Ramos (cell line): ENCODE data around the gene C4orf51.

ENCODE experiments used
- in situ Hi-C: fragments of 300-500 bp; cut with MboI; formaldehyde crosslinking; loops from one replicate; pipeline ENCODE4 v1.14.3; 2022; ENCODE audit warnings: low sequenced_read_pairs; ENCODE audit not compliant: unreplicated experiment

C4orf51 gene

DNA sequence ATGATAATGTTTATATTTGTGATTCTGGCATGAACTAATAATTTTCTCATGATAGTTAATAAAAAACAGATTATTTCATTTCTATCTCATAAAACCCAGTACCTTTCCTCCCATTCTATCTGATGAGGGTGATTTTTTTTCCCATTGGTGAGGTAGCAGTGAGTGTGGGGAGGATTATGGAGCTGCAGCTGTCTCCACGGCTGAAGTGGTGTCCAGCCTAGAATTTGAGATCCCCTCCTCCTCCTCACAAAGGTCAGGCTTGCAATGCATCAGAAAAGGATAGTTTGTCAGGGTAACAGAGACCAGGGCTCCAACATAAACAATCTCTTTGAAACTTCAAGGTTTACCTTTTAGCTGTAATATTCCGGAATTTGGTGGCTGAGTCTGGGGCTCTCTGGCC, 60.9 kb downstream of the C4orf51 start:
- in situ Hi-C loops = no loop called here

DNA sequence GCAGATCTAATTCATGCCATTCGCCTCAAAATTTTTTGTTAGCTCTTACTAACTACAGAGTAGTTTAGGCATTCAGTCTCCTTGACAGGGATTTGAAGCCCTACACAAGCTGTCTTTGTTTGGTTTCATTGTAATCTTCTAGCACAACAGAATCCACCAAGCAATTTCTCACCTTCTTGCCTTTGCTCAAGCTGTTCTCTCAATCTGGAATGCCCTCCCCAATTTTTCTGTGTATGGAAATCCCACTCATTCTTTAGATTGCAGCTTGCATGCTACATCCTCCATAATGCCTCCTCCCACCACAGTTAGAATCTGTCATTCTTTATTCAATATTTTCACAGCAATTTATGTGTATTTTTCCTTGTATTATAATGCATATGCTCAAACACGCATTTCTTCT, 63.7 kb downstream of the C4orf51 start:
- in situ Hi-C loops = no loop called here

DNA sequence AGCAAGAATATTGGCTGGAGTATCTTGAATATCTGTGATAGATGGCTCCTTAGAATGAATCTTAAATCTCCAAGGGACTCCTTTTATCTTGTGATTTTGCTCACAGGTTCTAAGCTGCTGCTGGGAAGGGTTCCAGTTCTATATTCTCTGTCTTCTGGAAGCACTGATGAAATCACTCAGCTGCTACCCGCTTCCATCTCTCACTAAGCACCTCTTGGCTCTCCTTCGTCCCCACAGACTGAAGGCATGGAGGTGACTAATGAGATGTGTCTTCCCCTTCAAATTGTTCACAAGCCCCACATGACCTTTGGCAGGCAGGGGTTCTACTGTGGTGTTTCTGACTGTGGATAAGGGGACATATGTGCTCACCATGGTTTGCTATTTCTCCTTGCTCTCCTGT, 75.9 kb downstream of the C4orf51 start:
- in situ Hi-C loops = no loop called here

GRCh38 chr4:145756244-145756643, 76.3 kb downstream of the C4orf51 start:
- in situ Hi-C loops = no loop called here

DNA sequence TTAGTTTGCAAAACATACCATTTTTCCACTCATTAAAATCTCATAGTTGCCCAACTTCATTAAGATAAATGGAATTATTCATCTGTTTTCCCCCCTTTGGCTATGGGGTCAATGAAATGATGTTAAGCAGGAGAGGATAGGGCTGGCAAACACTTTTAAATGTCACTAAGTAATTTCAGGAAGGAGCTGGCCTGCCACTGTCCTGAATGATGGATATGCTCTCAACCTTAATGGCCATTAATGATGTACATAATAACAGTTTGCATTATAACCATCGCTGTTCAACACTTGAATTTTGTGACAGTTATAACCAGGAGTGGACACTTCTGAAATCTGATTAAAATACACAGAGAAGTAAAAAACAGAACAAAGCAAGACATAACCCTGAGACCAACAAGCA, 77.2 kb downstream of the C4orf51 start:
- in situ Hi-C loops = no loop called here

- in situ Hi-C loops = no loop called here
Measured at GRCh38 chr4:145760176-145760575, 80.2 kb downstream of the C4orf51 start.

DNA sequence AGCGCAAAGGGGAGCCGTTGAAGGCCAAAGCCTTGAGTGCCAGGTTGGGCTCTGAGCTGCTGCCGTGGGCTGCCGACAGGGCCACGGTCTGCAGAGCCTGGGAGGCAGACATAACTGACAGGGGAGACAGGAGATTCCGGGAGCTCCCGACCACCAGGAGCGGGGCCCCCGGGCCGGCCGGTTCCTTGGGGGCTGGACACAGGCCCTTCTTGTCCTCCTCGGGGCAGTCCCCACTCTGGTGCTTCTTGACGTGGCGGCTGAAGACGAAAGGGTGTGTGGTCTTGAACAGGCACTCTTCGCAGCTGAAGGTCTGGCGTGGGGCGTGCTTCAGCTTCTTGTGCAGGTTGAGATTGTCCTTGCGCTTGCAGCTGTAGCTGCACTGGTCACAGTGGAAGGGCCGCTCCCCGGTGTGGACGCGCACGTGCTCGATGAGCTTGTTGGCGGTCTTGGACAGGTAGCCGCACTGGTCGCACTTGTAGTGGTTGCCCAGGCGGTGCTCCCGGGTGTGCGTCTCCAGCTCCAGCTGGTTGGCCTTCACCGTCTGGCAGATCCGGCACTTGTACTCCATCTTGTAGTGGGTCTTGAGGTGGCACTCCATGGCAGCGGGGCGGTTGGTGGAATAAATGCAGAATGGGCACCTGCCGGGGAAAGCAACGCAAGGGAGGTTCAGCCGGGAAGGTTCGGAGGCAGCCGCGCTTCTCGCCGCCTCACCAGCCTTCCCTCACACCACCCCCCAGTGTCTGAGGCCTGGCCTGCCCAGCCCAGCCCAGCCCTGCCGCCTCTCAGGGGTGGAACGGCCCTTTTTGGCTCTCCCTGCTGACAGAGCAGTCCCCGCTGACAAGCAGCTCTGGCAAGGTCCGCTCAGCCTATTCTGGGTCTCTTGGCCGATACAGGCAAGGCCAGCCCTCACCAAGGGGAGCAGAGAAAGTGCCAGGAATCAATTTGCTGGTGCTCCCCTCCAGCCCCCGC, 81.3 kb downstream of the C4orf51 start:
- in situ Hi-C loops = no loop called here

- in situ Hi-C loops = no loop called here
Measured at GRCh38 chr4:145762719-145763118, 82.8 kb downstream of the C4orf51 start.

DNA sequence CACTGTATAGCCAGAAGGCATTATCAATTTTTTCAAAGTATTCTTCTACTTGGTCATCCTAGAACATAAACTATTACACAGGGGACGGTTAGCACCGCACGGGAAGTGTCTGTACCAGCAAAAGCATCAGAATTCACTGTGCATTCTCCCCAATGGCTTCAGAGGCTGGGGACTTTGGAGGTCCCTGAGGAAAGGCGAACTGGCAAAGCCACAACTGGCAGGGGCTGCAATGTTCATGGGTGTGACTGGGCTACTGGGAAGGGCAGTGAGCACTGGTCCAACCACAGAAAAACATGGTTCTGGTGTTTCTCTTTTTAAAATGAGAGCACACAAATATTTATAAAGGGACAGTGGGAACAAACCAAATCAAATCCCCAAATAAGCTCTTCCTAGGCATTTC, 83.5 kb downstream of the C4orf51 start:
- in situ Hi-C loops = no loop called here

DNA sequence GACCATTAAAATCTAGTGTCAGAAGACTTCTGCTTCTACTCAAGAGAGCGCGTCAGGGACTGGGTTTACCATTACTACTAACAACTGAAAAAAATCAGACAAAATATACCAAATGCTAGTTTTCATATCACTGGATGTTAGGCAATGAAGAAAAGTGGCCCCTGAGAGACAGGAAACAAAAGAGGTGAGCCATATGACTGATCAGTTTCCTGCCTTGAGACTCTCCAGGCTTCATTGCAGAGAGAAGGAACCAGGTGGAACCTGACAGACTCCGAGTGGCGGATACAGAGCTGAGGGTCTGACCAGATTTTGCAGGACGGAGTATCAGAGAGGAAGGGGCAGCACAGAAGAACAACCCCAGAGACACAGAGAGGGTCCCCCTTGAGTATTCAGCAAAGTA, 86.3 kb downstream of the C4orf51 start:
- in situ Hi-C loops = no loop called here

GRCh38 chr4:145769450-145770037, 89.6 kb downstream of the C4orf51 start:
- in situ Hi-C loops = no loop called here

GRCh38 chr4:145770124-145770523, 90.2 kb downstream of the C4orf51 start:
- in situ Hi-C loops = no loop called here

- in situ Hi-C loops = no loop called here
Measured at GRCh38 chr4:145772347-145772746, 92.4 kb downstream of the C4orf51 start.

GRCh38 chr4:145773581-145774234, 93.8 kb downstream of the C4orf51 start:
- in situ Hi-C loops = no loop called here

- in situ Hi-C loops = no loop called here
Measured at GRCh38 chr4:145774473-145774872, 94.5 kb downstream of the C4orf51 start.

- in situ Hi-C loops = no loop called here
Measured at GRCh38 chr4:145775406-145775805, 95.5 kb downstream of the C4orf51 start.

DNA sequence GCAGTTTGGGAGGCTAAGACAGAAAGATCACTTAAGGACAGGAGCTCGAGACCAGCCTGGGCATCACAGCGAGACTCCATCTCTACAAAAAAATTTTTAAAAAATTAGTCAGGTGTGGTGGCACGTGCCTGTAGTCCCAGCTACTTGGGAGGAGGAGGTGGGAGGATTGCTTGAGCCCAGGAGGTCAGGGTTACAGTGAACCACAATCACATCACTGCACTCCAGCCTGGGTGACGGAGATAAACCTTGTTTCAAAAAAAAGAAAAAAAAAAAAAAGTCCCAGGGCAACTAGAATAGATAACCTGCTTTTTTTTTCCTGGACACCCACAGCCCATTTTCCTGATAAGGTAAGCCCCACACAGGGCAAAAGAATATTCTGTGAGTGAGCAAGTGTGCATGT, 96.3 kb downstream of the C4orf51 start:
- in situ Hi-C loops = no loop called here

DNA sequence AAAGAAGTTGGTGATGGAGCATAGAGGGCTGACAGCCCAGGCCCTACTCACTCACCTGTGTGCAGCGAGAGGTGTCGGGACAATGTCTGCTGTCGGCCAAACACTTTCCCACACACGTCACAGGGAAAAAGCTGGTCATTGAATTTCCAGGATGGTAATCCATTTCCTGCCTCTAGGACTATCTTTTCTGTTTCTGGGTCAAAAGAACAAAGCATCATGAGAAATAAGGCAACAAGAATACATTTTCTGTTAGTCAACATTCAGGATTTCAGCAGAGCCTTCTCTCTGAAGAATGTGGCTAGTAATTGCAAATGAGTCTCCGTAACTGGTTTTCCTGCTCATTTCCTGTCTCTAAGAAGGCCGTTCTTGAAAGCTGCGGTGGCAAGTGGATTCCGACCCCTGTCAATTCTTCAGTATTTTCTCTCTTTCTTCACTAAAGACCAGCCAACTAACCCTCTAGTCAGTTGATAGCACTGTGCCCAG, 99.4 kb downstream of the C4orf51 start:
- in situ Hi-C loops = no loop called here

GRCh38 chr4:145781351-145781750, 101.4 kb downstream of the C4orf51 start:
- in situ Hi-C loops = no loop called here
